ENCODE data around the gene IER2.

- TF ChIP-seq EZH2 (IDR thresholded peaks at IDR 0.05; ENCODE audit: insufficient read depth, poor library complexity, severe bottlenecking) (no peak), EZH2phosphoT487 (IDR thresholded peaks at IDR 0.05; ENCODE audit: insufficient read depth, low read depth) (no peak)
Observed at GRCh38 chr19:13155472-13156359, 5.5 kb downstream of the IER2 start.
